ENCODE results near the gene SNX13. TPM values are rescaled to one million over a fixed set of nuclear protein-coding genes. Genes with fewer than 3 reads are reported as not detected.
"Not testable (repeated sequence)": the region's sequence is repeated elsewhere in the genome, so short reads cannot be mapped to it uniquely, and the experiment has no call there.

SNX13 gene
- total RNA-seq, 4 donors from 2014 or later = 74.9 to 154 (median 107) TPM

DNA sequence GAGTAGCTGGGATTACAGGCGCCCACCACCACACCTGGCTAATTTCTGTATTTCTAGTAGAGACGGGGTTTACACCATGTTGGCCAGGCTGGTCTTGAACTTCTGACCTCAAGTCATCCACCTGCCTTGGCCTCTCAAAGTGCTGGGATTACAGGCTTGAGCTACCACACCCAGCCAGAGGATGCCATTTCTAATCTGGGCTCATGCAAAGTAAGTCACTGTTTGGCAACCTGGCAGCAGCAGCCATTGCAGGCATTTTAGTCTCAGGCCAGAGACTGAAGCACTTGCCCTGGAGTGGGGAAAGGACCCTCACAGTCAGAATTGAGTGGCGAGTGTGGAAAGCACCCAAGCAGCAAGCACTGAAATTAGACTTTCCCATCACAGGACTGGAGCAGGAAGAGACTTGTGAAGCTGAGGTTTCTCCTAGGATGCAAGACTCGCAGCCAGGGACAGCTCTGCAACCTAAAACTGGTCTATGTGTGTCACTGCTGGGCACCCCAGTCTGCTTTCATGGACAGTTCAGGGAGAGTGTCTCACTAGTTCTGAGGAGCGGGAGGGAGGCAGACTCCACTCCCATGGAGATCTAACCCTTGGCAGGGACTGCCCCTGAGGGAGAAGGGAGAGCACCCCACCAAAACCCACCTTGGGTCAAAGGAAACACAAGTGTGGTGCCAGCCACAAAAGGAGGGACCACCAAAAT, 27.6 kb downstream of the SNX13 start:
- Histone ChIP-seq H3K9me3 (no peaks in the 10 kb centered on the region), H3K4me3 (no peak overlapping the region), H3K4me1 (peaks cover 12 to 20% of the 10 kb centered on the region in 2 donors), H3K27ac (no peak overlapping the region), H3K36me3 (no peaks in the 10 kb centered on the region), H3K27me3 (no peaks in the 10 kb centered on the region)
- ATAC-seq (no peak), DNase-seq (no peak)
- intact Hi-C loops (cut with DNase I; ENCODE audit: low total_unique reads) (no loop called here), in situ Hi-C loops (cut with MboI; ENCODE audit: low sequenced_read_pairs in 4 of 4) (no loop called here)
- TF ChIP-seq, protein P1, sequence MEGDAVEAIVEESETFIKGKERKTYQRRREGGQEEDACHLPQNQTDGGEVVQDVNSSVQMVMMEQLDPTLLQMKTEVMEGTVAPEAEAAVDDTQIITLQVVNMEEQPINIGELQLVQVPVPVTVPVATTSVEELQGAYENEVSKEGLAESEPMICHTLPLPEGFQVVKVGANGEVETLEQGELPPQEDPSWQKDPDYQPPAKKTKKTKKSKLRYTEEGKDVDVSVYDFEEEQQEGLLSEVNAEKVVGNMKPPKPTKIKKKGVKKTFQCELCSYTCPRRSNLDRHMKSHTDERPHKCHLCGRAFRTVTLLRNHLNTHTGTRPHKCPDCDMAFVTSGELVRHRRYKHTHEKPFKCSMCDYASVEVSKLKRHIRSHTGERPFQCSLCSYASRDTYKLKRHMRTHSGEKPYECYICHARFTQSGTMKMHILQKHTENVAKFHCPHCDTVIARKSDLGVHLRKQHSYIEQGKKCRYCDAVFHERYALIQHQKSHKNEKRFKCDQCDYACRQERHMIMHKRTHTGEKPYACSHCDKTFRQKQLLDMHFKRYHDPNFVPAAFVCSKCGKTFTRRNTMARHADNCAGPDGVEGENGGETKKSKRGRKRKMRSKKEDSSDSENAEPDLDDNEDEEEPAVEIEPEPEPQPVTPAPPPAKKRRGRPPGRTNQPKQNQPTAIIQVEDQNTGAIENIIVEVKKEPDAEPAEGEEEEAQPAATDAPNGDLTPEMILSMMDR (IDR thresholded peaks at IDR 0.05 in 4 of 5, conservative IDR thresholded peaks at IDR 0.05 in 1 of 5) = no peak
- no peak for TF ChIP-seq POLR2A (IDR thresholded peaks at IDR 0.05)

DNA sequence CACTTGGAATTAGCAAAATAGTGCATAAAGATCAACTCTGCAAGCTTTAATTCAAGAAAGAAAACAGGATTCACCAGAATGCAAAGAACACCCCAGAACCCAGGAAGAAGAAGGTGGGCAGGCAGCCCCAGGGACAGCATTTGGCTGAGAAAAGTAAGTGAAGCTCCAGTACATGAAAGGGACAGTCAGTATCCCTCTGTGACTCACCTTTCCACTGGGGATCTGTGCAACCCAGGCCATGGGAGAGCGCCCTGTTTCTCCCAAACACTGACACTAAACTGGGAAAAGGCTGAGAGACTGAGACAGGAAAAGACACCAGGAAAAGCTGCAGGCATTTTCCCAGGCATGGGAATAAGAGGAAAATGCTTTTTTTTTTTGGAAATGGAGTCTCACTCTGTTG, 28.2 kb downstream of the SNX13 start:
- H3K4me3 ChIP-seq = no peak overlapping the region
- H3K27ac ChIP-seq = no peak overlapping the region
- DNase-seq (no peak), ATAC-seq (no peak)
- intact Hi-C loops (cut with DNase I; ENCODE audit: low total_unique reads) (no loop called here), in situ Hi-C loops (cut with MboI; ENCODE audit: low sequenced_read_pairs in 4 of 4) (no loop called here)
- H3K27me3 ChIP-seq = no peaks in the 10 kb centered on the region
- H3K9me3 ChIP-seq = no peaks in the 10 kb centered on the region
- no peak for TF ChIP-seq POLR2A (IDR thresholded peaks at IDR 0.05)
- TF ChIP-seq, protein P1 (IDR thresholded peaks at IDR 0.05 in 4 of 5, conservative IDR thresholded peaks at IDR 0.05 in 1 of 5) = no peak
- H3K36me3 ChIP-seq = no peaks in the 10 kb centered on the region
- peaks cover 17 to 20% of the 10 kb centered on the region in 2 donors for H3K4me1 ChIP-seq

DNA sequence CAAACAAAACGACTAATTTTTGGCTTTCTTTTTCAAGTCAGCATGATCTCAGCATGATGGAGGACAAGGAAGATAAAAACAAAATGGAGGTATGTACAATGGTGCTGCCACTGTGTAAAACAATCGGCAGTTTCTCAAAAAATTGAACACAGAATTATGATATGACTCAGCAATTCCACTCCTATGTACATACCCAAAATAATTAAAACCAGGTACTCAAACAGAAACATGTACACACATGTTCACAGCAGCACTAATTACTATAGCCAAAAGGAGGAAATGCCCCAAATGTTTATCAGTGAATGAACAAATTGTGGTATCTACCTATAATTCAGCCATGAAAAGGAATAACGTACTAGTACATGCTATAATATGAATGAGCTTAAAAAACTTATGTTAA, 29.9 kb downstream of the SNX13 start:
- no peaks in the 10 kb centered on the region for H3K27me3 ChIP-seq
- H3K4me3 ChIP-seq = no peak overlapping the region
- in situ Hi-C loops (cut with MboI; ENCODE audit: low sequenced_read_pairs in 4 of 4) = no loop called here
- ATAC-seq (no peak), DNase-seq (no peak)
- H3K27ac ChIP-seq = no peak overlapping the region
- no peak for TF ChIP-seq POLR2A (IDR thresholded peaks at IDR 0.05)
- TF ChIP-seq, protein P1 (IDR thresholded peaks at IDR 0.05 in 4 of 5, conservative IDR thresholded peaks at IDR 0.05 in 1 of 5) = no peak
- peaks cover 12 to 19% of the 10 kb centered on the region in 2 donors for H3K4me1 ChIP-seq
- intact Hi-C loops (cut with DNase I; ENCODE audit: low total_unique reads) = no loop called here
- H3K9me3 ChIP-seq = no peaks in the 10 kb centered on the region
- no peaks in the 10 kb centered on the region for H3K36me3 ChIP-seq

DNA sequence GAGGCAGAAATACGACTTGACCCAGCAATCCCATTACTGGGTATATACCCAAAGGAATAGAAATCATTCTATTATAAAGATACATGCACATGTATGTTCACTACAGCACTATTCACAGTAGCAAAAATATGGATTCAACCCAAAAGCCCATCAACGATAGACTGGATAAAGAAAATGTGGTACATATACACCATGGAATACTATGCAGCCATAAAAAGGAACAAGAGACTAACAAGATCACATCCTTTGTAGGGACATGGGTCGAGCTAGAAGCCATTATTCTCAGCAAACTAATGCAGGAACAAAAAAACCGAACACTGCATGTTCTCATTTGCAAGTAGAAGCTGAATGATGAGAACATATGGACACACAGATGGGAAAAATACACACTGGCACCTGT, 31.0 kb downstream of the SNX13 start:
- DNase-seq; in situ Hi-C loops (cut with MboI; ENCODE audit: low sequenced_read_pairs in 4 of 4); H3K27me3 ChIP-seq; H3K36me3 ChIP-seq; intact Hi-C loops (cut with DNase I; ENCODE audit: low total_unique reads); ATAC-seq; H3K27ac ChIP-seq; H3K9me3 ChIP-seq; H3K4me3 ChIP-seq: not testable (repeated sequence)
- peaks cover 3 to 17% of the 10 kb centered on the region in 2 donors for H3K4me1 ChIP-seq

DNA sequence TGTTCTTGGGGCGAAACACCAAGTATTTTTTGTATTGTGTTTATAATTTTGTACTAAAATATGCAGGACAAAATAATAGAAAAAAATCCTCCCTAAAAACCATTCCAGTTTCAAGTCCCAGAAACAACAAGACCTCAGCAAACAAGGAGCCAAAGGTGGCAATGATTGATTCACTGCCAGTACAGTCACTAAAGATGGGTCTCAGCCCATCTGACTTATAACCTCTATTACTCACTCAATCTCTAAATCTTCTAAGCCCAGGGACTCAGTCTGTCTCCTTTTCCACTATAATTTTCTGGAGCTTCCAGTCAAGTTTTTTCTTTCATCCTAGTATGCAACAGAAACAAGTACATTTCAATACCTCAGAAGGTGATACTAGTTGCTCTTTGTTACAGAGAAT, 33.3 kb downstream of the SNX13 start:
- TF ChIP-seq POLR2A (IDR thresholded peaks at IDR 0.05) = no peak
- TF ChIP-seq, protein P1 (IDR thresholded peaks at IDR 0.05 in 4 of 5, conservative IDR thresholded peaks at IDR 0.05 in 1 of 5) = no peak
- Histone ChIP-seq H3K4me1 (peaks cover 0 to 9% of the 10 kb centered on the region in 2 donors), H3K27ac (no peak overlapping the region), H3K36me3 (no peaks in the 10 kb centered on the region), H3K9me3 (no peaks in the 10 kb centered on the region), H3K4me3 (no peak overlapping the region), H3K27me3 (no peaks in the 10 kb centered on the region)
- intact Hi-C loops (cut with DNase I; ENCODE audit: low total_unique reads) (no loop called here), in situ Hi-C loops (cut with MboI; ENCODE audit: low sequenced_read_pairs in 4 of 4) (no loop called here)
- DNase-seq (no peak), ATAC-seq (no peak)
